B cell (primary cell): Measurements from ENCODE around the gene PIK3CA. TPM values are rescaled to one million over a fixed set of nuclear protein-coding genes. Genes with fewer than 3 reads are reported as not detected.

Source experiments
- ATAC-seq: fragments of 200-7000 bp; cut with Tn5 transposase; one replicate; pipeline ENCODE4 v1.10.0; 2021; ENCODE audit warnings: low read depth, mild to moderate bottlenecking, moderate number of reproducible peaks, moderate library complexity
- CTCF ChIA-PET: fragments of 350-600 bp; sonication (Branson Sonifier 250); formaldehyde crosslinking; loops from one replicate; lab custom pipeline; 2021; ENCODE audit warnings: antibody characterized with exemption, inconsistent platforms; lab: Charles Lee
- POLR2A ChIA-PET: fragments of 350-600 bp; sonication (Branson Sonifier 250); formaldehyde crosslinking; loops from one replicate; lab custom pipeline; 2021; ENCODE audit warnings: antibody characterized with exemption; lab: Charles Lee
- DNase-seq: peaks from one replicate; pipeline ENCODE4 v3.0.0; 2013
- H2AFZ ChIP-seq: 2 replicates; pipeline ENCODE4 v1.6.1; 2012; ENCODE audit warnings: mild to moderate bottlenecking, low read depth, low read length; ENCODE audit not compliant: insufficient read depth, poor library complexity, severe bottlenecking
- H3K27ac ChIP-seq, 2 donors: 1 replicate in 1 of 2; 2 replicates in 1 of 2; pipeline ENCODE4 v1.5.1; 2012 to 2013; ENCODE audit warnings: low read length in 2 of 2, mild to moderate bottlenecking in 2 of 2, moderate library complexity in 1 of 2
- H3K27me3 ChIP-seq, 4 experiments: fragments of 200-600 bp in 1 of 4; sonication (generic) in 1 of 4; replicated peaks in 1 of 4; 1 replicate in 2 of 4; 2 replicates in 2 of 4; pipeline versions ENCODE4 v1.6.1 to v1.7.0; 2013 to 2016; ENCODE audit warnings: low read length in 3 of 4, mild to moderate bottlenecking in 2 of 4, mixed read lengths in 1 of 4, moderate library complexity in 1 of 4; ENCODE audit not compliant: insufficient read depth in 4 of 4, control insufficient read depth in 3 of 4; ENCODE audit errors: control extremely low read depth in 1 of 4
- H3K36me3 ChIP-seq, 2 experiments: replicated peaks in 1 of 2; 1 replicate in 1 of 2; 2 replicates in 1 of 2; pipeline versions ENCODE4 v1.6.1 to v1.7.1; 2013; ENCODE audit warnings: low read length in 1 of 2; ENCODE audit not compliant: insufficient read depth in 2 of 2, control insufficient read depth in 1 of 2; ENCODE audit errors: control extremely low read depth in 1 of 2, extremely low read depth in 1 of 2
- H3K4me1 ChIP-seq, 2 donors: fragments of 200-600 bp in 1 of 2; sonication (generic) in 1 of 2; 1 replicate in 1 of 2; 2 replicates in 1 of 2; pipeline versions ENCODE4 v1.5.1 to v1.6.1; 2013 to 2017; ENCODE audit warnings: low read length in 2 of 2; ENCODE audit not compliant: control insufficient read depth in 2 of 2, insufficient read depth in 2 of 2
- H3K4me2 ChIP-seq: replicated peaks from 2 replicates; pipeline ENCODE3; 2012; ENCODE audit warnings: mild to moderate bottlenecking, low read depth, low read length; ENCODE audit not compliant: poor library complexity, severe bottlenecking
- H3K4me3 ChIP-seq, 5 experiments: fragments of 200-600 bp in 1 of 5; sonication (generic) in 1 of 5; 1 replicate in 3 of 5; 2 replicates in 2 of 5; pipeline versions ENCODE4 v1.5.1 to v1.7.0; 2011 to 2016; ENCODE audit warnings: low read length in 4 of 5, mild to moderate bottlenecking in 4 of 5, low read depth in 2 of 5, control low read depth in 1 of 5, moderate library complexity in 1 of 5; ENCODE audit not compliant: insufficient read depth in 1 of 5; ENCODE audit errors: control extremely low read depth in 1 of 5, extremely low read depth in 1 of 5
- H3K79me2 ChIP-seq: fragments of 200-600 bp; sonication (generic); one replicate; pipeline ENCODE4 v1.6.0; 2016; ENCODE audit warnings: low read length; ENCODE audit not compliant: control insufficient read depth, insufficient read depth
- H3K9ac ChIP-seq: fragments of 200-600 bp; sonication (generic); 2 replicates; pipeline ENCODE4 v1.6.1; 2017; ENCODE audit warnings: mild to moderate bottlenecking, low read length, moderate library complexity
- H3K9me3 ChIP-seq, 3 donors: one replicate each; pipeline versions ENCODE4 v1.6.1 to v1.7.1; 2013; ENCODE audit warnings: low read length in 2 of 3; ENCODE audit not compliant: control insufficient read depth in 2 of 3, insufficient read depth in 1 of 3; ENCODE audit errors: control extremely low read depth in 1 of 3
- H4K20me1 ChIP-seq: 2 replicates; pipeline ENCODE4 v1.6.0; 2012; ENCODE audit warnings: mild to moderate bottlenecking, low read length; ENCODE audit not compliant: insufficient read depth, control insufficient read depth, poor library complexity, severe bottlenecking
- H3K27ac Mint-ChIP-seq: one replicate; pipeline ENCODE4 v1.8.0; 2021; ENCODE audit warnings: mixed read lengths
- H3K27me3 Mint-ChIP-seq: one replicate; pipeline ENCODE4 v1.8.0; 2021; ENCODE audit warnings: mixed read lengths
- H3K4me1 Mint-ChIP-seq: one replicate; pipeline ENCODE4 v1.8.0; 2021; ENCODE audit warnings: mixed read lengths
- H3K4me3 Mint-ChIP-seq: one replicate; pipeline ENCODE4 v1.8.0; 2021; ENCODE audit warnings: mixed read lengths
- H3K9me3 Mint-ChIP-seq: one replicate; pipeline ENCODE4 v1.8.0; 2022; ENCODE audit warnings: mixed read lengths; ENCODE audit not compliant: insufficient read depth
- EZH2 ChIP-seq: IDR thresholded peaks from 2 replicates; pipeline ENCODE4 v1.6.1; 2012; ENCODE audit warnings: borderline replicate concordance, low read depth, mild to moderate bottlenecking, moderate library complexity, low read length; ENCODE audit not compliant: insufficient read depth, poor library complexity, severe bottlenecking
- WGBS: methylation state at CpG from one replicate; pipeline ENCODE4 v1.1.5; 2013; ENCODE audit warnings: missing lambda C conversion rate; ENCODE audit not compliant: insufficient coverage; 5-methylcytosine and 5-hydroxymethylcytosine counted together
- intact Hi-C: fragments of 100-400 bp; cut with micrococcal nuclease; formaldehyde crosslinking; loops from one replicate; pipeline ENCODE4 v1.10.0; 2022
- polyA plus RNA-seq: library from polyadenylated mRNA; depleted of rRNA; stranded (reverse); fragments of >200 nt; gene quantifications from 2 replicates; pipeline ENCODE4 v1.2.3, GENCODE V29; 2012
- total RNA-seq, 2 donors: library from RNA; stranded (reverse); fragments of 120-200 nt in 1 of 2; gene quantifications; 1 replicate in 1 of 2; 2 replicates in 1 of 2; pipeline versions ENCODE4 v1.2.3 to v1.2.4, GENCODE V29; 2013 to 2022
- TF ChIP-seq, protein P1 (sequence below): fragments of 200-600 bp; IDR thresholded peaks from one replicate; pipeline ENCODE4 v1.8.0; 2022; ENCODE audit warnings: antibody characterized with exemption, mild to moderate bottlenecking

The PIK3CA gene
- total and polyA plus RNA-seq, 2 donors (not counting 1 experiment from before 2014, with no cell fraction given) = 6.4 to 61.8 TPM

DNA sequence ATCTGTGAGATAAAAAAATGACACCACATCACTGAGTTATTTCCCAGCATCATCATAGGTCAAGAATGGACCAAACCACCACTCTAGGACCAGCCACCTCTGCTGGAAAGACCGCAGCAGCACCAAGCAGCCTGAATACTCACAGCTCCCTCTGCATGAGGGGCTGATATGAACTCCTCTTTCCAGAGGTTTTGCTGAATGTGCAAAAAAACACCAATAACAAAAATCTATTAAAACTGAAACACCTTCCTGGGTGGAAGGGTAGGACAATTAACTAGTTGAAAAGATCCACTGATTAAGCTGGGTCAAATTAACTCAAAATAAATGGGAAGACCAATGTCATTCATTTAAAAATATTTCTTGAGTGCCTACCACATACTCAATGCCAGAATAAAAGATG, 131.7 kb downstream of the PIK3CA start:
- Histone ChIP-seq H3K27ac (no peak overlapping the region), H4K20me1 (no peaks in the 10 kb centered on the region), H2AFZ (no peak overlapping the region), H3K79me2 (no peaks in the 10 kb centered on the region), H3K9ac (no peak overlapping the region), H3K4me1 (no peaks in the 10 kb centered on the region), H3K9me3 (no peaks in the 10 kb centered on the region), H3K4me2 (no peak overlapping the region), H3K36me3 (no peaks in the 10 kb centered on the region), H3K27me3 (peaks cover 0 to 6% (median 3%) of the 10 kb centered on the region in 4 experiments), H3K4me3 (no peak overlapping the region)
- no peak overlapping the region for H3K27ac Mint-ChIP-seq
- H3K4me1 Mint-ChIP-seq = no peaks in the 10 kb centered on the region
- intact Hi-C loops = no loop called here
- DNase-seq (no peak), ATAC-seq (no peak)
- no peak overlapping the region for H3K4me3 Mint-ChIP-seq
- 67% methylated on average over 1 of the region's 1 CpG for WGBS
- CTCF ChIA-PET = interaction anchor here (1.0 to 1.1 kb wide), 2 partner anchors 8 to 10 kb away, joined by 3 to 5 read pairs; no protein-coding TSS in a partner anchor
- H3K9me3 Mint-ChIP-seq = no peaks in the 10 kb centered on the region
- POLR2A ChIA-PET = no interaction called here
- TF ChIP-seq EZH2 = no peak
- TF ChIP-seq, protein P1, sequence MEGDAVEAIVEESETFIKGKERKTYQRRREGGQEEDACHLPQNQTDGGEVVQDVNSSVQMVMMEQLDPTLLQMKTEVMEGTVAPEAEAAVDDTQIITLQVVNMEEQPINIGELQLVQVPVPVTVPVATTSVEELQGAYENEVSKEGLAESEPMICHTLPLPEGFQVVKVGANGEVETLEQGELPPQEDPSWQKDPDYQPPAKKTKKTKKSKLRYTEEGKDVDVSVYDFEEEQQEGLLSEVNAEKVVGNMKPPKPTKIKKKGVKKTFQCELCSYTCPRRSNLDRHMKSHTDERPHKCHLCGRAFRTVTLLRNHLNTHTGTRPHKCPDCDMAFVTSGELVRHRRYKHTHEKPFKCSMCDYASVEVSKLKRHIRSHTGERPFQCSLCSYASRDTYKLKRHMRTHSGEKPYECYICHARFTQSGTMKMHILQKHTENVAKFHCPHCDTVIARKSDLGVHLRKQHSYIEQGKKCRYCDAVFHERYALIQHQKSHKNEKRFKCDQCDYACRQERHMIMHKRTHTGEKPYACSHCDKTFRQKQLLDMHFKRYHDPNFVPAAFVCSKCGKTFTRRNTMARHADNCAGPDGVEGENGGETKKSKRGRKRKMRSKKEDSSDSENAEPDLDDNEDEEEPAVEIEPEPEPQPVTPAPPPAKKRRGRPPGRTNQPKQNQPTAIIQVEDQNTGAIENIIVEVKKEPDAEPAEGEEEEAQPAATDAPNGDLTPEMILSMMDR = no peak
- peaks cover 14% of the 10 kb centered on the region for H3K27me3 Mint-ChIP-seq

DNA sequence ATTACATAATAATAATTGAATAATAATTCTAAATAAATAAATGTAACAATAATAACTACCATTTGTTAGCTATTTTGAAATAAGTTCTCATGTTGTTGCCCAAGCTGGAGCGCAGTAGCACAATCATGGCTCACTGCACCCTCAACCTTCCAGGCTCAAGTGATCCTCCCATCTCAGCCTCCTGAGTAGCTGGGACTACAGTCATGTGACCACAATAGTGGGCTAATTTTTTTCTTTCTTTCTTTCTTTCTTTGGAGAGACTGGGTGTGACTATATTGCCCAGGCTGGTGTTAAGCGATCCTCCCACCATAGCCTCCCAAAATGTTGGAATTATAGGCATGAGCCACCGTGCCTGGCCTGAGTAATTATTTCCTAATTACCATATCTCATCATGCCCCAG, 133.7 kb downstream of the PIK3CA start:
- no peak overlapping the region for H3K4me2 ChIP-seq
- CTCF ChIA-PET = no interaction called here
- no peaks in the 10 kb centered on the region for H4K20me1 ChIP-seq
- no peak overlapping the region for H3K27ac ChIP-seq
- H3K27me3 ChIP-seq = peaks cover 0 to 5% (median 2%) of the 10 kb centered on the region in 4 experiments
- intact Hi-C loops = no loop called here
- Mint-ChIP-seq H3K27ac (no peak overlapping the region), H3K4me1 (no peaks in the 10 kb centered on the region), H3K9me3 (no peaks in the 10 kb centered on the region), H3K4me3 (no peak overlapping the region), H3K27me3 (peaks cover 13% of the 10 kb centered on the region)
- no peak overlapping the region for H3K4me3 ChIP-seq
- ATAC-seq = no peak
- no peaks in the 10 kb centered on the region for H3K36me3 ChIP-seq
- H3K4me1 ChIP-seq = no peaks in the 10 kb centered on the region
- no peak overlapping the region for H3K9ac ChIP-seq
- POLR2A ChIA-PET = no interaction called here
- no peaks in the 10 kb centered on the region for H3K79me2 ChIP-seq
- WGBS = no CpG with 5 or more reads among the region's 3 CpGs
- no peak overlapping the region for H2AFZ ChIP-seq
- DNase-seq = no peak
- H3K9me3 ChIP-seq = no peaks in the 10 kb centered on the region
- TF ChIP-seq, protein P1 = no peak
